Measurements from ENCODE around the gene CD79B. TPM values are rescaled to one million over a fixed set of nuclear protein-coding genes. Genes with fewer than 3 reads are reported as not detected.
A peak's percentile ranks its signal among the peaks of the same experiment; 100 is the strongest.
"Not testable (repeated sequence)": the region's sequence is repeated elsewhere in the genome, so short reads cannot be mapped to it uniquely, and the experiment has no call there.

CD79B gene
- total RNA-seq, 1 donor from 2014 or later = 8.9 TPM

- DNase-seq; ATAC-seq (ENCODE audit: poor library complexity): not testable (repeated sequence)
- intact Hi-C loops (cut with DNase I) = loop anchor here (5.0 to 10.0 kb wide), 3 partner anchors 73 to 218 kb away; partner anchors contain the start of gene ICAM2
These were observed 13.3 kb downstream of the CD79B start, which contains the start of gene GH1 for GRCh38 chr17:63918789-63919305. Gene GH1 (minus strand): TSS chr17:63918839. CDS start chr17:63918776, 63 bp downstream.

GRCh38 chr17:63918305-63918704, 13.8 kb downstream of the CD79B start:
- intact Hi-C loops (cut with DNase I) = loop anchor here (5.0 to 10.0 kb wide), 3 partner anchors 74 to 219 kb away; partner anchors contain the start of gene ICAM2
- DNase-seq (no peak), ATAC-seq (ENCODE audit: poor library complexity) (peak; percentile 27)

- no peak for DNase-seq
- intact Hi-C loops (cut with DNase I) = loop anchor here (5.0 to 10.0 kb wide), 3 partner anchors 75 to 220 kb away; partner anchors contain the start of gene ICAM2
- no peak for ATAC-seq (ENCODE audit: poor library complexity)
These were observed 14.5 kb downstream of the CD79B start for GRCh38 chr17:63917646-63918045.

GRCh38 chr17:63917206-63917605, 14.9 kb downstream of the CD79B start:
- intact Hi-C loops (cut with DNase I) = loop anchor here (5.0 to 10.0 kb wide), 3 partner anchors 75 to 220 kb away; partner anchors contain the start of gene ICAM2
- ATAC-seq (ENCODE audit: poor library complexity); DNase-seq: not testable (repeated sequence)

GRCh38 chr17:63916566-63917185, 15.5 kb downstream of the CD79B start:
- ATAC-seq (ENCODE audit: poor library complexity) (no peak), DNase-seq (no peak)
- intact Hi-C loops (cut with DNase I) = loop anchor here (5.0 to 10.0 kb wide), 3 partner anchors 76 to 221 kb away; partner anchors contain the start of gene ICAM2

GRCh38 chr17:63915753-63916152, 16.4 kb downstream of the CD79B start:
- DNase-seq; ATAC-seq (ENCODE audit: poor library complexity): not testable (repeated sequence)
- intact Hi-C loops (cut with DNase I) = loop anchor here (5.0 to 10.0 kb wide), 3 partner anchors 77 to 222 kb away; partner anchors contain the start of gene ICAM2

- DNase-seq = no peak
- intact Hi-C loops (cut with DNase I) = loop anchor here (10.0 kb wide), 1 partner anchor 110 kb away; the partner anchor contains the start of gene ICAM2
- ATAC-seq (ENCODE audit: poor library complexity) = no peak
These were observed 17.7 kb downstream of the CD79B start for GRCh38 chr17:63914471-63914870.

- peak; percentile 64 for ATAC-seq (ENCODE audit: poor library complexity)
- intact Hi-C loops (cut with DNase I) = loop anchor here (10.0 kb wide), 1 partner anchor 113 kb away; the partner anchor contains the start of gene ICAM2
- no peak for DNase-seq
These were observed 20.5 kb downstream of the CD79B start for GRCh38 chr17:63911657-63912100.

GRCh38 chr17:63911041-63911635, 21.0 kb downstream of the CD79B start, which contains the start of gene CSHL1:
Gene CSHL1 (minus strand): TSS chr17:63911258. CDS start chr17:63911196, 62 bp downstream.
- intact Hi-C loops (cut with DNase I) = loop anchor here (10.0 kb wide), 1 partner anchor 114 kb away; the partner anchor contains the start of gene ICAM2
- no peak for DNase-seq
- no peak for ATAC-seq (ENCODE audit: poor library complexity)

GRCh38 chr17:63910096-63910495, 22.0 kb downstream of the CD79B start:
- DNase-seq = no peak
- intact Hi-C loops (cut with DNase I) = loop anchor here (10.0 kb wide), 1 partner anchor 115 kb away; the partner anchor contains the start of gene ICAM2
- no peak for ATAC-seq (ENCODE audit: poor library complexity)

- DNase-seq; intact Hi-C loops (cut with DNase I); ATAC-seq (ENCODE audit: poor library complexity): not testable (repeated sequence)
These were observed 22.5 kb downstream of the CD79B start for GRCh38 chr17:63909586-63909985.

- DNase-seq; intact Hi-C loops (cut with DNase I); ATAC-seq (ENCODE audit: poor library complexity): not testable (repeated sequence)
These were observed 24.9 kb downstream of the CD79B start for GRCh38 chr17:63907161-63907778.

- DNase-seq; ATAC-seq (ENCODE audit: poor library complexity); intact Hi-C loops (cut with DNase I): not testable (repeated sequence)
These were observed 27.3 kb downstream of the CD79B start for GRCh38 chr17:63904796-63905195.

- DNase-seq; intact Hi-C loops (cut with DNase I); ATAC-seq (ENCODE audit: poor library complexity): not testable (repeated sequence)
These were observed 28.3 kb downstream of the CD79B start for GRCh38 chr17:63903787-63904201.

- ATAC-seq (ENCODE audit: poor library complexity); intact Hi-C loops (cut with DNase I): not testable (repeated sequence)
These were observed 30.2 kb downstream of the CD79B start for GRCh38 chr17:63901971-63902370.

GRCh38 chr17:63898899-63899798, 33.0 kb downstream of the CD79B start:
- DNase-seq; intact Hi-C loops (cut with DNase I); ATAC-seq (ENCODE audit: poor library complexity): not testable (repeated sequence)

More at GRCh38 chr17:63901971-63902370, 30.2 kb downstream of the CD79B start:
- not testable (repeated sequence) for DNase-seq
